ENCODE results near the gene COL9A3. TPM values are rescaled to one million over a fixed set of nuclear protein-coding genes. Genes with fewer than 3 reads are reported as not detected.
"Not testable (repeated sequence)": the region's sequence is repeated elsewhere in the genome, so short reads cannot be mapped to it uniquely, and the experiment has no call there.

Gene COL9A3
- polyA plus RNA-seq, 1 experiment, result 0.98 TPM

- no peak overlapping the region for H3K4me3 ChIP-seq (ENCODE audit: low read depth, low read length)
- no peak for TF ChIP-seq CTCF (IDR thresholded peaks at IDR 0.05; ENCODE audit: low read depth, low read length)
- no peaks in the 10 kb centered on the region; the same call in 1 of the 2 replicates for H3K9me3 ChIP-seq (ENCODE audit: control insufficient read depth, insufficient read depth, low read length)
- no peak for DNase-seq (ENCODE audit: low read depth, low spot score)
- no peak overlapping the region for H3K27ac ChIP-seq (ENCODE audit: low read depth, low read length)
- CTCF ChIA-PET, result no interaction called here
- POLR2A ChIA-PET, result no interaction called here
- no peaks in the 10 kb centered on the region for H3K27me3 ChIP-seq (ENCODE audit: control insufficient read depth, insufficient read depth, low read length)
These were observed 36.0 kb downstream of the COL9A3 start for GRCh38 chr20:62852841-62853240.

GRCh38 chr20:62853304-62853703 lies 36.5 kb downstream of the COL9A3 start:
- H3K27ac ChIP-seq (ENCODE audit: low read depth, low read length); CTCF ChIA-PET; H3K9me3 ChIP-seq (ENCODE audit: control insufficient read depth, insufficient read depth, low read length); H3K4me3 ChIP-seq (ENCODE audit: low read depth, low read length); POLR2A ChIA-PET; H3K27me3 ChIP-seq (ENCODE audit: control insufficient read depth, insufficient read depth, low read length); DNase-seq (ENCODE audit: low read depth, low spot score): not testable (repeated sequence)

- TF ChIP-seq CTCF (IDR thresholded peaks at IDR 0.05; ENCODE audit: low read depth, low read length), result no peak
- Histone ChIP-seq H3K9me3 (ENCODE audit: control insufficient read depth, insufficient read depth, low read length) (no peaks in the 10 kb centered on the region; the same call in 1 of the 2 replicates), H3K27me3 (ENCODE audit: control insufficient read depth, insufficient read depth, low read length) (no peaks in the 10 kb centered on the region), H3K4me3 (ENCODE audit: low read depth, low read length) (no peak overlapping the region), H3K27ac (ENCODE audit: low read depth, low read length) (no peak overlapping the region)
- POLR2A ChIA-PET, result no interaction called here
- CTCF ChIA-PET, result no interaction called here
- no peak for DNase-seq (ENCODE audit: low read depth, low spot score)
These were observed 37.3 kb downstream of the COL9A3 start for GRCh38 chr20:62854121-62854520.

- DNase-seq (ENCODE audit: low read depth, low spot score), result no peak
- ChIA-PET CTCF (interaction anchor here (0.6 to 2.0 kb wide), 2 partner anchors 8 to 47 kb away, joined by 3 to 7 read pairs; no protein-coding TSS in a partner anchor), POLR2A (no interaction called here)
- Histone ChIP-seq H3K4me3 (ENCODE audit: low read depth, low read length) (no peak overlapping the region), H3K27ac (ENCODE audit: low read depth, low read length) (no peak overlapping the region), H3K9me3 (ENCODE audit: control insufficient read depth, insufficient read depth, low read length) (no peaks in the 10 kb centered on the region; the same call in 1 of the 2 replicates), H3K27me3 (ENCODE audit: control insufficient read depth, insufficient read depth, low read length) (no peaks in the 10 kb centered on the region)
- no peak for TF ChIP-seq CTCF (IDR thresholded peaks at IDR 0.05; ENCODE audit: low read depth, low read length)
These were observed 38.3 kb downstream of the COL9A3 start for GRCh38 chr20:62855120-62855519.

- Histone ChIP-seq H3K27me3 (ENCODE audit: control insufficient read depth, insufficient read depth, low read length) (no peaks in the 10 kb centered on the region), H3K4me3 (ENCODE audit: low read depth, low read length) (no peak overlapping the region), H3K27ac (ENCODE audit: low read depth, low read length) (no peak overlapping the region), H3K9me3 (ENCODE audit: control insufficient read depth, insufficient read depth, low read length) (no peaks in the 10 kb centered on the region; the same call in 1 of the 2 replicates)
- ChIA-PET CTCF (interaction anchor here (1.0 to 2.0 kb wide), 2 partner anchors 10 to 49 kb away, joined by 3 to 7 read pairs; no protein-coding TSS in a partner anchor), POLR2A (no interaction called here)
- DNase-seq (ENCODE audit: low read depth, low spot score), result no peak
- TF ChIP-seq CTCF (IDR thresholded peaks at IDR 0.05; ENCODE audit: low read depth, low read length), result no peak
These were observed 40.2 kb downstream of the COL9A3 start for GRCh38 chr20:62856931-62857619.
